Body of pancreas (tissue), 4 donors: ENCODE results near the gene PCDH9. TPM values are rescaled to one million over a fixed set of nuclear protein-coding genes. Genes with fewer than 3 reads are reported as not detected.

Experiments used
- ATAC-seq: fragments of 150-250 bp; one replicate; pipeline ENCODE4 v1.9.1; 2016
- DNase-seq, 4 donors: peaks; one replicate each; pipeline ENCODE4 v3.0.0-alpha.2; 2019
- H3K27ac ChIP-seq, 4 donors: fragments of 200-600 bp; sonication (generic); 1 replicate in 3 of 4; 2 replicates in 1 of 4; pipeline versions ENCODE4 v1.5.1 to v1.6.1; 2016 to 2019; ENCODE audit warnings: mild to moderate bottlenecking in 1 of 4, mixed read lengths in 1 of 4, moderate library complexity in 1 of 4
- H3K27me3 ChIP-seq, 2 donors: fragments of 200-600 bp; sonication (generic); one replicate each; pipeline ENCODE4 v1.6.0; 2016; ENCODE audit warnings: mild to moderate bottlenecking in 1 of 2
- H3K36me3 ChIP-seq, 2 donors: fragments of 200-600 bp; sonication (generic); replicated peaks in 1 of 2; 2 replicates each; pipeline ENCODE4 v1.5.1; 2016; ENCODE audit warnings: low read depth in 2 of 2; ENCODE audit not compliant: insufficient read depth in 1 of 2
- H3K4me1 ChIP-seq: fragments of 200-600 bp; sonication (generic); one replicate; pipeline ENCODE4 v1.6.0; 2016
- H3K4me3 ChIP-seq, 2 donors: fragments of 200-600 bp; sonication (generic); 1 replicate in 1 of 2; 2 replicates in 1 of 2; pipeline ENCODE4 v1.5.1; 2016 to 2019
- H3K9me3 ChIP-seq, 3 donors: fragments of 200-600 bp; sonication (generic); 1 replicate in 2 of 3; 2 replicates in 1 of 3; pipeline ENCODE4 v1.5.1; 2016
- CTCF ChIP-seq, 7 experiments: fragments of 450-650 bp in 4 of 7; fragments of 200-600 bp in 3 of 7; sonication (generic) in 3 of 7; IDR thresholded peaks; one replicate each; pipeline ENCODE4 v1.5.1; 2016 to 2019; ENCODE audit warnings: antibody characterized with exemption in 7 of 7
- POLR2A ChIP-seq, 3 donors: fragments of 450-650 bp; IDR thresholded peaks; one replicate each; pipeline ENCODE4 v1.6.1; 2016; ENCODE audit warnings: antibody characterized with exemption in 3 of 3, mild to moderate bottlenecking in 2 of 3
- WGBS, 2 donors: methylation state at CpG; one replicate each; pipeline ENCODE4 v1.1.5; 2017; 5-methylcytosine and 5-hydroxymethylcytosine counted together
- intact Hi-C: fragments of 100-400 bp; cut with DNase I; formaldehyde crosslinking; loops from one replicate; pipeline ENCODE4 v1.15.1; 2023
- total RNA-seq, 2 donors: library from RNA; depleted of rRNA; stranded (reverse); fragments of >200 nt; gene quantifications; one replicate each; pipeline ENCODE4 v1.1.0, GENCODE V29; 2016

Gene PCDH9
- total RNA-seq, 2 donors from 2014 or later: 3.6 to 3.9 TPM

- intact Hi-C loops: no loop called here
- DNase-seq (no peak), ATAC-seq (no peak)
- H3K9me3 ChIP-seq: no peaks in the 10 kb centered on the region
- TF ChIP-seq POLR2A (IDR thresholded peaks at IDR 0.05) (no peak), CTCF (IDR thresholded peaks at IDR 0.05) (no peak)
- no peak overlapping the region for H3K27ac ChIP-seq
- no peaks in the 10 kb centered on the region for H3K36me3 ChIP-seq
- H3K27me3 ChIP-seq: no peaks in the 10 kb centered on the region
- 36 to 67% methylated on average over 3 of the region's 3 CpGs for WGBS, 2 donors
- H3K4me1 ChIP-seq: no peaks in the 10 kb centered on the region
- no peak overlapping the region for H3K4me3 ChIP-seq
Observed at GRCh38 chr13:66560189-66560588, 669.9 kb downstream of the PCDH9 start.

- no peak for TF ChIP-seq POLR2A (IDR thresholded peaks at IDR 0.05)
- TF ChIP-seq CTCF (IDR thresholded peaks at IDR 0.05): no peak
- Histone ChIP-seq H3K4me1 (no peaks in the 10 kb centered on the region), H3K4me3 (no peak overlapping the region), H3K36me3 (no peaks in the 10 kb centered on the region), H3K27ac (no peak overlapping the region), H3K9me3 (no peaks in the 10 kb centered on the region), H3K27me3 (no peaks in the 10 kb centered on the region)
- intact Hi-C loops: no loop called here
- no peak for ATAC-seq
- DNase-seq: no peak
Observed at GRCh38 chr13:66559093-66559492, 671.0 kb downstream of the PCDH9 start.

- H3K4me1 ChIP-seq: no peaks in the 10 kb centered on the region
- WGBS, 2 donors: 73 to 74% methylated on average over 2 of the region's 2 CpGs
- no peak for TF ChIP-seq CTCF (IDR thresholded peaks at IDR 0.05)
- TF ChIP-seq POLR2A (IDR thresholded peaks at IDR 0.05): no peak
- intact Hi-C loops: no loop called here
- H3K27me3 ChIP-seq: no peaks in the 10 kb centered on the region
- H3K36me3 ChIP-seq: no peaks in the 10 kb centered on the region
- H3K9me3 ChIP-seq: no peaks in the 10 kb centered on the region
- H3K27ac ChIP-seq: no peak overlapping the region
- ATAC-seq: no peak
- H3K4me3 ChIP-seq: no peak overlapping the region
- no peak for DNase-seq
Observed at GRCh38 chr13:66558506-66558905, 671.6 kb downstream of the PCDH9 start.

DNA sequence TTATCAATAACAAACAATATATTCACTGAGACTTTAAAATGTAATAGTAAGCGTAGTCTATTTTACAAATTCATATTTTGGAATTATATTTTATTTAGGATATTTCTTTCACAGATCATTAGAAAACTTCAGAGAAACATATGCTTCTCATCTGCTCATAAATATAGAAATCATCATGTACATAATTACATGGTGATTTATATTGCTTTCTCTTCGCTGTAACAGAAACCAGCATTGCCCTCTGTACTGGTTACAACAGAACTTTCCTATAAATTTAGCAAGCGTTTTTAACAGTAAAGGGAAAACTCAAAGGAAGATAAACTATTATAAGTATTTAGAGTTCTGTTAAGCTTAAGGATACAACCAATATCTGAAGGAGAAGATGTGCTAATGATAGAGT is 672.8 kb downstream of the PCDH9 start:
- H3K4me3 ChIP-seq: no peak overlapping the region
- no peaks in the 10 kb centered on the region for H3K36me3 ChIP-seq
- intact Hi-C loops: no loop called here
- TF ChIP-seq CTCF (IDR thresholded peaks at IDR 0.05) (no peak), POLR2A (IDR thresholded peaks at IDR 0.05) (no peak)
- ATAC-seq: no peak
- no peak overlapping the region for H3K27ac ChIP-seq
- 67 to 74% methylated on average over 3 of the region's 3 CpGs for WGBS, 2 donors
- no peaks in the 10 kb centered on the region for H3K9me3 ChIP-seq
- DNase-seq: no peak
- no peaks in the 10 kb centered on the region for H3K4me1 ChIP-seq
- no peaks in the 10 kb centered on the region for H3K27me3 ChIP-seq

DNA sequence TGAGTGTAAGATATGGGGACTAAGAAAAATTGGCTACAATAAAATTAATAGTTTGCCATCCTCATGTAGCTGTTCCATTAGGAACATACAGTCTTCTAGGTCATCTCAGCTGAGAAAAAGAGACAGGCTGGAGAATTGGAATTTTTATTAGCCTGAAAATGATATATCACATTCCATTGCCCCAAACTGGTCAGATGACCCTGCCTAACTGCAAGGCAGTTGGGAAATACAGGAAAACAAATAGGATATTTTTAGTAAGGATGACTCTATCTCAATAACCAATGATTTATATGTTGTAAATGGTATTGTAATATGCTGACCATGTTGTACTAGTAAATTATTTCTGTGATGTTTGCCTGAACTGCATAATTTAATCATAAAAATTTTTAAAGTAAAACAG is 673.8 kb downstream of the PCDH9 start:
- TF ChIP-seq CTCF (IDR thresholded peaks at IDR 0.05): no peak
- no peak for TF ChIP-seq POLR2A (IDR thresholded peaks at IDR 0.05)
- ATAC-seq: no peak
- no peaks in the 10 kb centered on the region for H3K4me1 ChIP-seq
- DNase-seq: no peak
- H3K27me3 ChIP-seq: no peaks in the 10 kb centered on the region
- H3K9me3 ChIP-seq: no peaks in the 10 kb centered on the region
- intact Hi-C loops: no loop called here
- H3K4me3 ChIP-seq: no peak overlapping the region
- H3K36me3 ChIP-seq: no peaks in the 10 kb centered on the region
- no peak overlapping the region for H3K27ac ChIP-seq
